Measurements from ENCODE around the gene CATSPERZ.

GRCh38 chr11:64259533-64260067 lies 40.6 kb upstream of the CATSPERZ start:
- TF ChIP-seq CTCF (IDR thresholded peaks at IDR 0.05; ENCODE audit: poor library complexity): no peak
- no peak for TF ChIP-seq EZH2 (IDR thresholded peaks at IDR 0.05; ENCODE audit: borderline replicate concordance)
- no peak for TF ChIP-seq EZH2phosphoT487 (IDR thresholded peaks at IDR 0.05; ENCODE audit: low read depth, severe bottlenecking, unreplicated experiment)

Data from hepatocyte (in vitro differentiated cells).